ENCODE results near the gene INPPL1. TPM values are rescaled to one million over a fixed set of nuclear protein-coding genes. Genes with fewer than 3 reads are reported as not detected.

The INPPL1 gene
- total and polyA plus RNA-seq, 2 of the 13 experiments (the other 11 are each of a cell fraction or from before 2014, with no cell fraction given), result 29.1 to 66.9 TPM

GRCh38 chr11:72177656-72178055 lies 46.9 kb upstream of the INPPL1 start:
- Histone ChIP-seq H3K27ac (ENCODE audit: extremely low read length, insufficient read depth, low read length) (no peak overlapping the region), H3K4me3 (replicated peaks in 1 of 3; ENCODE audit: insufficient read depth in 1 of 3, low read depth in 2 of 3, low read length in 3 of 3) (no peak overlapping the region), H3K9ac (ENCODE audit: insufficient read depth, low read depth, low read length) (no peak overlapping the region), H3K79me2 (ENCODE audit: insufficient read depth, low read length) (no peaks in the 10 kb centered on the region), H2AFZ (ENCODE audit: low read length) (no peak overlapping the region), H3K27me3 (ENCODE audit: control insufficient read depth in 1 of 2, insufficient read depth in 2 of 2, low read length in 2 of 2) (peaks cover under 1% of the 10 kb centered on the region in 2 experiments; a peak in 2 of 5 replicates), H3K9me3 (ENCODE audit: low read length) (no peaks in the 10 kb centered on the region), H3K4me2 (ENCODE audit: low read depth, low read length) (no peak overlapping the region), H3K4me1 (ENCODE audit: insufficient read depth, low read length) (peaks cover 16% of the 10 kb centered on the region), H4K20me1 (ENCODE audit: insufficient read depth, low read length) (no peaks in the 10 kb centered on the region), H3K36me3 (replicated peaks in 1 of 2; ENCODE audit: control insufficient read depth in 1 of 2, insufficient read depth in 2 of 2, low read length in 2 of 2) (no peaks in the 10 kb centered on the region)
- CTCF ChIA-PET (ENCODE audit: low intra/inter-chr PET ratio, low total read pairs), result no interaction called here
- no peak for TF ChIP-seq ZNF263 (CRISPR knock-in tag; IDR thresholded peaks at IDR 0.05)
- in situ Hi-C loops (cut with HindIII; ENCODE audit: extremely low pct_ligation_motif_present, low pct_unique_long_range_greater_than_20kb) (no loop called here), intact Hi-C loops (cut with micrococcal nuclease; ENCODE audit: unreplicated experiment) (no loop called here)
- POLR2A ChIA-PET, result no interaction called here
- FAIRE-seq (no peak), ATAC-seq (no peak), DNase-seq (ENCODE audit: low spot score) (no peak)
- 61% methylated on average over 2 of the region's 6 CpGs for WGBS (ENCODE audit: low lambda C conversion rate)
- BruUV-seq (replicated peaks), result no TSS peak

GRCh38 chr11:72179049-72179803 lies 45.3 kb upstream of the INPPL1 start:
- no peak overlapping the region for H3K27ac ChIP-seq (ENCODE audit: extremely low read length, insufficient read depth, low read length)
- in situ Hi-C loops (cut with HindIII; ENCODE audit: extremely low pct_ligation_motif_present, low pct_unique_long_range_greater_than_20kb) (no loop called here), intact Hi-C loops (cut with micrococcal nuclease; ENCODE audit: unreplicated experiment) (no loop called here)
- H3K4me2 ChIP-seq (ENCODE audit: low read depth, low read length), result no peak overlapping the region
- H3K9ac ChIP-seq (ENCODE audit: insufficient read depth, low read depth, low read length), result no peak overlapping the region
- DNase-seq (ENCODE audit: low spot score) (no peak), ATAC-seq (no peak), FAIRE-seq (no peak)
- POLR2A ChIA-PET, result no interaction called here
- H3K36me3 ChIP-seq (replicated peaks in 1 of 2; ENCODE audit: control insufficient read depth in 1 of 2, insufficient read depth in 2 of 2, low read length in 2 of 2), result no peaks in the 10 kb centered on the region
- peaks cover 11% of the 10 kb centered on the region for H3K4me1 ChIP-seq (ENCODE audit: insufficient read depth, low read length)
- H3K4me3 ChIP-seq (replicated peaks in 1 of 3; ENCODE audit: insufficient read depth in 1 of 3, low read depth in 2 of 3, low read length in 3 of 3), result no peak overlapping the region
- H2AFZ ChIP-seq (ENCODE audit: low read length), result no peak overlapping the region
- no peaks in the 10 kb centered on the region; a peak in 1 of 5 replicates for H3K27me3 ChIP-seq (ENCODE audit: control insufficient read depth in 1 of 2, insufficient read depth in 2 of 2, low read length in 2 of 2)
- H3K9me3 ChIP-seq (ENCODE audit: low read length), result no peaks in the 10 kb centered on the region
- H4K20me1 ChIP-seq (ENCODE audit: insufficient read depth, low read length), result no peaks in the 10 kb centered on the region
- H3K79me2 ChIP-seq (ENCODE audit: insufficient read depth, low read length), result no peaks in the 10 kb centered on the region
- CTCF ChIA-PET (ENCODE audit: low intra/inter-chr PET ratio, low total read pairs), result no interaction called here
- BruUV-seq (replicated peaks), result no TSS peak
- TF ChIP-seq RCOR2 (CRISPR knock-in tag; IDR thresholded peaks at IDR 0.05) (no peak), PHF8 (CRISPR knock-in tag; IDR thresholded peaks at IDR 0.05) (no peak), CENPX (CRISPR knock-in tag; IDR thresholded peaks at IDR 0.05) (no peak), ZNF234 (CRISPR knock-in tag; conservative IDR thresholded peaks at IDR 0.05) (no peak), SRF (IDR thresholded peaks at IDR 0.05; ENCODE audit: low read depth, low read length) (no peak), RELA (CRISPR knock-in tag; IDR thresholded peaks at IDR 0.05) (no peak), ZBTB1 (CRISPR knock-in tag; IDR thresholded peaks at IDR 0.05; ENCODE audit: borderline replicate concordance) (no peak), BHLHE40 (IDR thresholded peaks at IDR 0.05; ENCODE audit: low read length) (no peak), MTF1 (CRISPR knock-in tag; IDR thresholded peaks at IDR 0.05) (no peak), ZNF83 (CRISPR knock-in tag; IDR thresholded peaks at IDR 0.05; ENCODE audit: borderline replicate concordance) (no peak), SMC3 (IDR thresholded peaks at IDR 0.05; ENCODE audit: low read length) (no peak), ZBTB2 (CRISPR knock-in tag; IDR thresholded peaks at IDR 0.05; ENCODE audit: low read depth) (no peak), ZNF549 (CRISPR knock-in tag; IDR thresholded peaks at IDR 0.05) (no peak), ZNF883 (CRISPR knock-in tag; IDR thresholded peaks at IDR 0.05; ENCODE audit: not compliant biosample characterization) (no peak), ZNF572 (CRISPR knock-in tag; IDR thresholded peaks at IDR 0.05) (no peak), STAT5B (CRISPR knock-in tag; IDR thresholded peaks at IDR 0.05) (no peak)
- WGBS (ENCODE audit: low lambda C conversion rate), result 42% methylated on average over 7 of the region's 7 CpGs
